HG03060 (cell line): ENCODE data around the gene LRRC1.

Experiments used
- ATAC-seq: cut with Tn5 transposase; IDR thresholded peaks from one replicate; pipeline ENCODE4 v1.9.1; 2021; ENCODE audit warnings: low read depth, moderate number of reproducible peaks; ENCODE audit not compliant: unreplicated experiment

The LRRC1 gene

GRCh38 chr6:53813801-53814200 lies 19.0 kb downstream of the LRRC1 start:
- ATAC-seq = no peak

DNA sequence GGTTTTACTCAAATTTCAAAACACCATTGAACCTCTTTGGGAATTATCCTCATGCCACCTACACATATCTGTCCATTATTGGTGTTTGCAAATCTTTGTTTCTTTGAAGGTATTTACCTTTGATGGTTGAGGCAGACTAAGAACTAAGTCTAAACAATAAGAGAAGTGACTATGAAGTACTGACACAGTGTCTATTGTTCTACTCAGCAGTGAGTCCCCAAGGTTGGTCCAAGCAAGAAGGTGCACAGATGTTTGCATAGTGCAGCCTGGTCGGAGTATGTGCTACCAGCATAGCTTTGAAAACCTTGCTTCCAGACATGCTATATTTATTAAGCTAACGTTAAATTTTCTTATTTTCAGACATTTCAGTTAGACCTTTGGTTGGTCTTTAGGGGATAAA lies 19.5 kb downstream of the LRRC1 start:
- ATAC-seq = no peak

- ATAC-seq = no peak
Measured at GRCh38 chr6:53815381-53816119, 20.7 kb downstream of the LRRC1 start.

DNA sequence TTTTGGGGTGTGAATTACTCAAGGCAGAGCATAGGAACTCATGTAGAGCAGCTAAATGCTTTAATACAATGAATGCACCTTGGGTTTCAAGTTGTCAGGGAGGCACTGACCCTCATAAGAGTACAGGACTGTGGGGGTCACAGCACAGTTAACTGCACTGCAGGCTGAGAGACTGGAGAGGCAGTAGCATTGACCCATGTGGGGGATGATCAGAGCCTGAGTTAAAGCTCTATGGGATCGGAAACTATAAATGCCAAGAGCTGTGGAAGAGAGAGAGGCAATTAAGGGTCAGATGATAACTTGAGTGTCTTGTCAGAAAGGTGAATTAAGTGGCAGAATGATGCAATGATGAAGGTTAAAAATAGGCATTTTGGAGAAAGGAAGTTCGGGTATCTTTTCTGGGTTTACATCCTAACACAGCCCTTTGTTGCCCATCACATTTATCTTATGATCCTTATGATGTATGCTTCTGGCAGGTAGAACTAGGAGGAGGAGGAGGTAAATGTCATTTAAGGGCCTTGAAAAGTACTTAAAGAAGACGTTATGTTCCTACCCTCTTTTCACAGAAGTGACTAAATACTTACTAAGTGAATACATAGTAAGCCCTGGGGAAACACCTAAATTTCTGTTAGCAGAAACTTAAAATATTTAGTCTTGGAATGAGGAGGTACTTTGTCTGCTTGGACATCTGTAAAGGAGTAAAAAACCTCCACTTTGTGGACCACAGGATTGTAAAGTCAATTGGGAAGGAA lies 24.2 kb downstream of the LRRC1 start:
- ATAC-seq = no peak

- no peak for ATAC-seq
Measured at GRCh38 chr6:53822401-53823125, 27.8 kb downstream of the LRRC1 start.

DNA sequence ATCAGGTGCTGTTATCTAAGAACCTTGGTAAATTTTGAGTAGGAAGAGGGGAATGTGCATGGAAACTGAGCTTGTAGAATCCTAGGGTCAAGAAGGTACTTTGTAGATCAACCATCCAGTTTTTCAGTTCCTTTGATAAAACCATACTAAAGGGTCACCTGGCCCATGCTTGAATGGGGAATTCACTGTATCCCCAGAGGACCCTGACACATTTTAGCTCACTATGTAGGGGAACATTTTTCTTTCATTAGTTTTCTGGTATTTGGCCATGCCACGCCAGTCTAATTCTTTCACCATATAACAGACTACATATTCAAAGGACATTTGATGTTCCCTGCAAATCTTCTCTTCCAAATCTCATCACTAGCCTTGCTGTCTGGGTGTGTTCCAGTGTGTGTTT lies 29.9 kb downstream of the LRRC1 start:
- no peak for ATAC-seq

DNA sequence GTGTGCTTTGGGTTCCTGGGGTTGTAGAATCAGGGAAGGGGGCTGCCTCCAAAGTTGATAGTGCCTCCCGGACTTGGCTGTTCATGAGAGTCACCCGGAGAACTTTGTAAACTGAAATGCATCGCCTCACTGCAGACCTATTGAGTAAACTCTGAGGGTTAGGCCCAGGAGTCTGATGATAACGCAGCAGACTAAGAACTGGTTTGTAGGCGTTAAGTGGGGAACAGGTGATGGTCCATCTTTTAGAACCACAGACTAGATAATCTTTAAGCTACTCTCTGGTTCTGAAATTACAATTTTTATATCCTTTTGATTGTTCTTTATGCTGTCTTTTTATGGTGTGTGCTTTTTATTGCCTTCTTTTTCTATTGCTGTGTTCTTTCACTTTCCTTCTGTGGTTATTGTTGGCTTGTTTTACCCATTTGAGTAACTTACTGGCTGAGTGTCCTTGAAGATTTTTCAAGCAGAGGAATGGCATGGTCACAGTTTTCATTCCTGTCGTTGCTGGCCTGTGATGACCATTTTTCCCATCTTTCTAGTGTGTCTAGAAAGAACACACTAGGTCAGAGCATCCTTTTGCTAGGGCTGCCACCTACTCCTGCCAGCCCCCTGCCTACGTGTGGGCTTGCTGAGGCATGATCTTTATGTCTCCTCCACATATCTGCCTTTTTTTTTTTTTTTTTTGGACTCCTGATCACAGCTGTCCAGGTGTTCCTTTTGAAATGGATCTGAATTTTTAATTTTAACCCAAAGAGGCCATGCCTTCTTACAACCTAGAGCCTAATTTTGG lies 30.9 kb downstream of the LRRC1 start:
- ATAC-seq = no peak

- no peak for ATAC-seq
Measured at GRCh38 chr6:53827531-53827930, 32.7 kb downstream of the LRRC1 start.

DNA sequence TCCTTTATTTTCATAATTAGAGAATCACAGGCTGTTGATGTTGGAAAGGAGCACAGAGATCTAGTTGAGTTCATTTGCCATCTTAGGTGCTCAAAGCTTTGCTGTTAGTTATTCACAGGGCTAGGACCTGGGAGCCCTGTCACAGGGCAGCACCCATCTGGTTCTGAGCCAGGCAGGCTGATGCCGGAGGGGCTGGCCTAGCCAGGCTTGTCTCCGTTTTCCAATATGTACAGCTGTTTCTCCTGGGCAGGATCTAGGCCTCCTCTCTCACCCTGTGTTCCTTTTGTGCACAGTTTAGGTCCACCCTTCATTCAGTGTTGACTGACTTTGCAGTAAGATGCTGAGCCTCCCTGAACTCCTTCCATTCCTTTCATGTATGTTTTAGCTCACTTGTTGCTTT lies 33.4 kb downstream of the LRRC1 start:
- ATAC-seq = no peak

DNA sequence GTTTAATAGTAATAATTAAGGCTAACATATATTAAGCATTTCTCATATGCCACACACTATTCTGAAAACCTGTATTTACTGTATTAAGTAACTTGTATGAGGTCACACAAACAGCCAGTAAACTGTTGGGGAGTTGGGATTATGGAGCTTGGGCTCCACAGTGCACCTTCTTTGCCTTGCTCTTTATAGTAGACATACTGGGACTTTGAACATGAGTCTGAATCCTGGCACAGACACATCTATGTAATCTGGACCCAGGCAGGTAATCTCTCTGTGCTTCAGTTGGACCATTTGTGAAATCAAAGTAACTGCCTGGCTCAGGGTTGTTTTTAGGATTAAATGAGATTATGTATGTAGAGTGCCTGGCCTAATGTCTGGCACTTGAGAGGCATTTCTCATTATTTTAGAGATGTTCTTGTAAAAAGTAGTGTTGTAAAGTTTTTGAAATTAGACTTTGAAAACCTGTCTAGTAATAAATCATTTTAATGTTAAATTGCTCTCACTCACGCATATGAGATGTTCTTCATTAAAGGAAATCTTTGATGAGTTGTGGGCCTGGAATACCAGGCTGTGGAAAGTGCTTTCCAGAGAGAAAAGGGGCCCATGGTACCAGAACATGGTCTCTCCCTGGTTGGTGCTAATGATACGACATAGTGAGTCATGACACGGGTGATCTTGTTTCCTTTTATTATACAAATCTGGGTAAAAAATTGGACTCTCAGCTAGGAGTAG lies 34.3 kb downstream of the LRRC1 start:
- ATAC-seq = no peak

- no peak for ATAC-seq
Measured at GRCh38 chr6:53829698-53830221, 35.0 kb downstream of the LRRC1 start.

DNA sequence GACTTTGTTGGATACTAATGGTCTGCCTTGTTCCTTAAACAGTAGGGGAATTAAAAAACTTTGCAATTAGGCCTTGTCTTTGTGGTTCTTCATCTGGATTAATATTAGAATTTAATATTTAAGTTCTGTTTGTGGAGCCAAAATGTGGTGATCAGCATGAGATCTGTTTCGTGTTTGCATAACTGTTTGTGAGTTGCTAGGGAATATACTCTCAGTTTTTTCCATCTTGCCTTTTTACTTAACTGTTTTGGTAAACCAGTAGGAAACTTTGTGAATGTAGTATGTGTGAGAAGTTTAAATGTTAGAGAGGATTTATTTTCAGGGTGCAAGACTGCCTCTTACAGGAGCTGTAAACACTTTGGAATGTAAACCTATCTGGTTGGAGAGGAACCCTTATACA lies 35.6 kb downstream of the LRRC1 start:
- ATAC-seq = no peak

- ATAC-seq = no peak
Measured at GRCh38 chr6:53831081-53831869, 36.5 kb downstream of the LRRC1 start.

DNA sequence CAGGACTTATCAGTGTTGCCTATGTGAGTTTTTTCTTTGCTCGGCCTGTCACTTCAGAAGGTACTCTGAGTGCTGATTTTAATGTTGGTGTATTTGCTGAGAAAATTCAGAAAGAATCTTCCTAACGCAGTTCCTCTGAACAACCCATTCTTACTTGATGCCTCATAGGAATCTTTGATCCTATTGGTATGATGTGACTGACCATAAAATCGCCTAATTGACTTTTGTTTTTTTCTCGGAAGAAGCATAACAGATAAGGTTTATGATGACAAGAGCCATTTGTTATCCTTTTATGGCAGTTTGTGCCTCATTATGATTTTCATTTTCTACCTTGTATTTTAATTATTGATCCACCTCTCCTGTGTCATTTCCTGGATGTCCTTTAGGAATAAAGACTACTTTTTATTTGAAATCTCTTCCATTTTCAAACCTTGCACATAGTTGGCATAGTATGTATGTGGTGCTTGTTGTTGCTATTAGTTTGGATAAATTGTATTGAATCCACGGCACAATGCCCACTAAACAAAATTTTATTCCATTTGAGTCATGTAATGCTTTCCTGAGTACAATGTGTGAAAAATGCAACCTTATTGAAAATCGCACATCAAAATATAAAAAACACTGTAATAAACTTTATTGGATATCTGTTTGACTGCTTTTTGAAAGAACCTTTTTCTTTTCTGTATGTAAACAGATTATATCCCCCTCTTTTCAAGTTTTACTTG lies 37.3 kb downstream of the LRRC1 start:
- no peak for ATAC-seq

DNA sequence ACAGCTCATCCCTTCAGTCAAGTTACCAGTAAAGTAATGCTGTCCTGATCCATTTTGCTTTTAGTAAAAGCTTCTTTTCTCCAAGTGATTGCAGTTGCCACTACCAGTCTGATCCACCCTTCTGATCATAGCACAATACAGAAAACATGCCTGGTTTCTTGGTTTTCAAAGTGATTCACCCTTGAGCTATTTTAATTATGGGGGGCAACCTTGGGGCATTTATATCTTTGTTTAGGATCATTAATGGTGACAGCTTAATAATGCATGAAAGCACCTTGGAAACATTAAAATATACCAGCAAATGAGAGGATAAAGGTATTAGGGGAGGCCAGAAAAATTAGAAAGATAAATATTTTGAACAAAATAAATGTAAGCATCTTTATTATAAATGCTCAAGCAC lies 38.4 kb downstream of the LRRC1 start:
- ATAC-seq = no peak

GRCh38 chr6:53834132-53834531 lies 39.3 kb downstream of the LRRC1 start:
- no peak for ATAC-seq

- ATAC-seq = no peak
Measured at GRCh38 chr6:53837865-53838769, 43.3 kb downstream of the LRRC1 start.
